Esophagus muscularis mucosa (tissue), 4 donors: Measurements from ENCODE around the gene PPY.

Experiments used
- EP300 ChIP-seq: sonication (generic); formaldehyde crosslinking; IDR thresholded peaks from one replicate; pipeline ENCODE4 v1.6.1; 2017; ENCODE audit warnings: antibody characterized with exemption
- POLR2AphosphoS5 ChIP-seq, 2 donors: sonication (generic); formaldehyde crosslinking; IDR thresholded peaks; one replicate each; pipeline ENCODE4 v1.6.1; 2017; ENCODE audit warnings: antibody characterized with exemption in 2 of 2
- TF ChIP-seq, protein P1 (sequence below), 3 experiments: fragments of 200-600 bp in 2 of 3; fragments of 450-650 bp in 1 of 3; sonication (generic) in 2 of 3; IDR thresholded peaks; one replicate each; pipeline ENCODE4 v1.5.1; 2017 to 2019; ENCODE audit warnings: antibody characterized with exemption in 3 of 3, mild to moderate bottlenecking in 2 of 3, moderate library complexity in 1 of 3

- TF ChIP-seq, protein P1, sequence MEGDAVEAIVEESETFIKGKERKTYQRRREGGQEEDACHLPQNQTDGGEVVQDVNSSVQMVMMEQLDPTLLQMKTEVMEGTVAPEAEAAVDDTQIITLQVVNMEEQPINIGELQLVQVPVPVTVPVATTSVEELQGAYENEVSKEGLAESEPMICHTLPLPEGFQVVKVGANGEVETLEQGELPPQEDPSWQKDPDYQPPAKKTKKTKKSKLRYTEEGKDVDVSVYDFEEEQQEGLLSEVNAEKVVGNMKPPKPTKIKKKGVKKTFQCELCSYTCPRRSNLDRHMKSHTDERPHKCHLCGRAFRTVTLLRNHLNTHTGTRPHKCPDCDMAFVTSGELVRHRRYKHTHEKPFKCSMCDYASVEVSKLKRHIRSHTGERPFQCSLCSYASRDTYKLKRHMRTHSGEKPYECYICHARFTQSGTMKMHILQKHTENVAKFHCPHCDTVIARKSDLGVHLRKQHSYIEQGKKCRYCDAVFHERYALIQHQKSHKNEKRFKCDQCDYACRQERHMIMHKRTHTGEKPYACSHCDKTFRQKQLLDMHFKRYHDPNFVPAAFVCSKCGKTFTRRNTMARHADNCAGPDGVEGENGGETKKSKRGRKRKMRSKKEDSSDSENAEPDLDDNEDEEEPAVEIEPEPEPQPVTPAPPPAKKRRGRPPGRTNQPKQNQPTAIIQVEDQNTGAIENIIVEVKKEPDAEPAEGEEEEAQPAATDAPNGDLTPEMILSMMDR (IDR thresholded peaks at IDR 0.05): no peak
- TF ChIP-seq EP300: no peak
- no peak for TF ChIP-seq POLR2AphosphoS5 (IDR thresholded peaks at IDR 0.05)
These were observed 10.1 kb upstream of the PPY start for GRCh38 chr17:43952351-43952723.
